ENCODE results near the gene ZBTB9. TPM values are rescaled to one million over a fixed set of nuclear protein-coding genes. Genes with fewer than 3 reads are reported as not detected.

ZBTB9 gene
- total RNA-seq, 6 experiments from 2014 or later, result 6.4 to 9.2 (median 7.6) TPM

- Mint-ChIP-seq H3K9me3 (no peaks in the 10 kb centered on the region), H3K4me1 (ENCODE audit: low read depth) (peaks cover 20% of the 10 kb centered on the region), H3K4me3 (peak overlapping the region; percentile 91), H3K27me3 (ENCODE audit: insufficient read depth) (peaks cover 13% of the 10 kb centered on the region), H3K27ac (peak overlapping the region; percentile 62), H3K36me3 (ENCODE audit: low read depth) (peaks cover 4% of the 10 kb centered on the region; the same call in 1 of the 2 replicates)
- TF ChIP-seq, protein P1, sequence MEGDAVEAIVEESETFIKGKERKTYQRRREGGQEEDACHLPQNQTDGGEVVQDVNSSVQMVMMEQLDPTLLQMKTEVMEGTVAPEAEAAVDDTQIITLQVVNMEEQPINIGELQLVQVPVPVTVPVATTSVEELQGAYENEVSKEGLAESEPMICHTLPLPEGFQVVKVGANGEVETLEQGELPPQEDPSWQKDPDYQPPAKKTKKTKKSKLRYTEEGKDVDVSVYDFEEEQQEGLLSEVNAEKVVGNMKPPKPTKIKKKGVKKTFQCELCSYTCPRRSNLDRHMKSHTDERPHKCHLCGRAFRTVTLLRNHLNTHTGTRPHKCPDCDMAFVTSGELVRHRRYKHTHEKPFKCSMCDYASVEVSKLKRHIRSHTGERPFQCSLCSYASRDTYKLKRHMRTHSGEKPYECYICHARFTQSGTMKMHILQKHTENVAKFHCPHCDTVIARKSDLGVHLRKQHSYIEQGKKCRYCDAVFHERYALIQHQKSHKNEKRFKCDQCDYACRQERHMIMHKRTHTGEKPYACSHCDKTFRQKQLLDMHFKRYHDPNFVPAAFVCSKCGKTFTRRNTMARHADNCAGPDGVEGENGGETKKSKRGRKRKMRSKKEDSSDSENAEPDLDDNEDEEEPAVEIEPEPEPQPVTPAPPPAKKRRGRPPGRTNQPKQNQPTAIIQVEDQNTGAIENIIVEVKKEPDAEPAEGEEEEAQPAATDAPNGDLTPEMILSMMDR (IDR thresholded peaks at IDR 0.05), result no peak
- no peak for DNase-seq
Observed at GRCh38 chr6:33455051-33455450, 675 bp downstream of the ZBTB9 start.

GRCh38 chr6:33456156-33456555 lies 1.8 kb downstream of the ZBTB9 start:
- Mint-ChIP-seq H3K27ac (no peak overlapping the region), H3K36me3 (ENCODE audit: low read depth) (peaks cover 4% of the 10 kb centered on the region; the same call in 1 of the 2 replicates), H3K4me1 (ENCODE audit: low read depth) (peaks cover 20% of the 10 kb centered on the region), H3K4me3 (no peak overlapping the region), H3K27me3 (ENCODE audit: insufficient read depth) (peaks cover 13% of the 10 kb centered on the region), H3K9me3 (no peaks in the 10 kb centered on the region)
- TF ChIP-seq, protein P1 (IDR thresholded peaks at IDR 0.05), result no peak
- no peak for DNase-seq

GRCh38 chr6:33458676-33459075 lies 4.3 kb downstream of the ZBTB9 start:
- no peak for DNase-seq
- H3K27ac Mint-ChIP-seq, result no peak overlapping the region
- H3K27me3 Mint-ChIP-seq (ENCODE audit: insufficient read depth), result peaks cover 20% of the 10 kb centered on the region
- no peaks in the 10 kb centered on the region for H3K9me3 Mint-ChIP-seq
- no peak overlapping the region for H3K4me3 Mint-ChIP-seq
- TF ChIP-seq, protein P1 (IDR thresholded peaks at IDR 0.05), result no peak
- peaks cover 4% of the 10 kb centered on the region; the same call in 1 of the 2 replicates for H3K36me3 Mint-ChIP-seq (ENCODE audit: low read depth)
- peaks cover 11% of the 10 kb centered on the region for H3K4me1 Mint-ChIP-seq (ENCODE audit: low read depth)

GRCh38 chr6:33459226-33459625 lies 4.8 kb downstream of the ZBTB9 start:
- Mint-ChIP-seq H3K27ac (no peak overlapping the region), H3K4me1 (ENCODE audit: low read depth) (peaks cover 8% of the 10 kb centered on the region), H3K9me3 (no peaks in the 10 kb centered on the region), H3K27me3 (ENCODE audit: insufficient read depth) (peaks cover 22% of the 10 kb centered on the region), H3K36me3 (ENCODE audit: low read depth) (peaks cover 4% of the 10 kb centered on the region; the same call in 1 of the 2 replicates), H3K4me3 (no peak overlapping the region)
- no peak for DNase-seq
- TF ChIP-seq, protein P1 (IDR thresholded peaks at IDR 0.05), result no peak

- no peak overlapping the region for H3K4me3 Mint-ChIP-seq
- no peaks in the 10 kb centered on the region for H3K9me3 Mint-ChIP-seq
- no peak overlapping the region for H3K27ac Mint-ChIP-seq
- no peaks in the 10 kb centered on the region for H3K36me3 Mint-ChIP-seq (ENCODE audit: low read depth)
- H3K4me1 Mint-ChIP-seq (ENCODE audit: low read depth), result no peaks in the 10 kb centered on the region
- DNase-seq, result no peak
- peaks cover 25% of the 10 kb centered on the region for H3K27me3 Mint-ChIP-seq (ENCODE audit: insufficient read depth)
- TF ChIP-seq, protein P1 (IDR thresholded peaks at IDR 0.05), result no peak
Observed at GRCh38 chr6:33466075-33466735, 11.8 kb downstream of the ZBTB9 start.
